ENCODE results near the gene PAGE4.
A peak's percentile ranks its signal among the peaks of the same experiment; 100 is the strongest.

Gene PAGE4, protein sequence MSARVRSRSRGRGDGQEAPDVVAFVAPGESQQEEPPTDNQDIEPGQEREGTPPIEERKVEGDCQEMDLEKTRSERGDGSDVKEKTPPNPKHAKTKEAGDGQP

DNA sequence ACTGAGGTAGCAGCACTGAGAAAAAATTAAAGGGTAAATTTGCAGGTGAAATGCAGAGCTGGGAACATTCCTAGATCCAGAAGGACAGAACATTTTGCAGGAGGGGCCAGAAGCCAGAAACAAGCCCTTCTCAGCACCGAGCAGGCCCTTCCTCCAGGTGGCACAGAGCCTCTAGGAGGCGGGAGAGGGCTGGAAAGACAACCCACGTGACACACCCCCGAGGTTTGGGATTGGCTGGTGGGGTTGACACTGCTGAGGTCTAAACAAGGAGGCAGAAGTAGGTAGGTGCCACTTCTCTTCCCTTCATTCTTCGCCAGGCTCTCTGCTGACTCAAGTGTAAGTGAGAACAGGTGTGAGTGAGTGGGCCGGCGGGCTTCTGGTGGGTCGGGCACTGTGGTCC lies at the start of gene PAGE4:
PAGE4 (plus strand) TSS at position 288 of the 400 bp plus-strand sequence. CDS start 1,126 bp downstream, outside the sequence.
- DNase-seq (ENCODE audit: low spot score): no peak

GRCh38 chrX:49784747-49785280 lies 44.3 kb upstream of the PAGE4 start:
- no peak for DNase-seq (ENCODE audit: low spot score)

GRCh38 chrX:49792376-49792775 lies 36.7 kb upstream of the PAGE4 start:
- DNase-seq (ENCODE audit: low spot score): no peak

DNA sequence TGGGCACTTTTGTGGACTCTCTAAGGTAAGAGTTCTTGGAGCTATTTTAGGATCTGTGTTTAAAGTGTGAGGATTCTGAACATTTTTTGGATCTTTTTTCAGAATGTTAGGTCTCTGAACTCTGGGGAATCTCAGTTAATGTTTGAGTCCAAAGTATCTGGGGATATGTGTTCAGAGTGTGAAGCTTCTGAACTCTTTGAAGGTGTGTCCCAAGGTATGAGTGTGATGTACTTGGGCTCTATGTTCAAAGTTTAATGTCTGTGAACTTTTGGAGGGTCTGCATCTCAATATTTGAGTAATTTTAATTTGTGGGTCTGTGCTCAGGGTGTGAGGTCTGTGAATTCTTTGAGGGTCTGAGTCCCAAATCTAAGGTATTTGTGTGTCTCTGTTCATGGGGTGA lies 35.4 kb upstream of the PAGE4 start:
- DNase-seq (ENCODE audit: low spot score): no peak

DNA sequence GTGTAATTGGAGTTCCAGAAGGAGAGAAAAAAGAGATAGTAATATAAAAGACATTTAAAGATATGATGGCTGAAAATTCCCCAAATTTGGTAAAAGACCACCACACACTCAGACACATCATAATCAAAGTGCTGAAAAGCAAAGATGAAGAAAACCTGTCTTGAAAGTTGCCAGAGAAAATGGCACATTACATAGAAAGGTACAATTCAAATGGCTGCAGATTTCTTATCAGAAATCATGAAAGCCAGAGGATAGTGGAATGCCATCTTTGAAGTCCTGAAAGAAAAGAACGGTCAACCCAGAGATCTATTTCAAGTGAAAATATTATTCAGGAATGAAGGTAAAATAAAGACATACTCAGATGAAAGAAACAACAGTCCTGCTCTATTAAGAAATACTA lies 29.3 kb upstream of the PAGE4 start:
- no peak for DNase-seq (ENCODE audit: low spot score)

GRCh38 chrX:49809891-49810632 lies 19.0 kb upstream of the PAGE4 start:
- DNase-seq (ENCODE audit: low spot score): no peak

DNA sequence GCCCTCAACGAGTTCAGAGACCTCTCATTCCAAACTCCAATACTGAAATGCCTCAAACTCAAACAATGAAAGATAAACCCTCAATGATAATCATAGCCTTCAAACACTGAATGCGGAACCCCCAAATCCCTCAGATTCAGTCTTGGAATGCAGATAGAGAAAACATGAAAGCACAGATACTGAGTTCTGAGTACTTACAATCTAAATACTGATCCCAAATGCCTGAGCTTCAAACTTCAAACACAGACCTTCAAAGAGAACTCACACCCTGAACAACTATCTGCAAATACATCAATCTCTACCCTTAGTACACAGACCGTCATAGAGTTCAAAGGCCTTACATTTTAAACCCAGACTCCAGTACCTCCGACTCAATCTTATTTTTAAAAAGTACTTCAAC lies 16.9 kb upstream of the PAGE4 start:
- no peak for DNase-seq (ENCODE audit: low spot score)

DNA sequence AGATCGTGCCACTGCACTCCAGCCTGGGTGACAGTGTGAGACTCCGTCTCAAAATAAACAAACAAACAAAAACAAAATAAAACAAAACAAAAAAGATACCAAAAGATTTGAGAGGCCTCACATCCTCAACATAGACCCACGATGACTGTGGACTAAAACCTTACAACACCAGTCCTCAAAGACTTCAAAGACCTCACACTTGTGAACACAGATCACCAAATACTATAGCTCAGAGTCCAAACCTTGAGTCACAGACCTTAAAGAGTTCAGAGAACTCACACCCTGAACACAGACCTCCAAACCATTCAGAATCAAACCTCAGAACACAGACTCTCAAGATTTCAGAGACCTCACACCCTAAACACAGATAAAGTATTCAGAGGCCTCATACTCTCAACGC lies 12.7 kb upstream of the PAGE4 start:
- no peak for DNase-seq (ENCODE audit: low spot score)

GRCh38 chrX:49838374-49838773 lies 9.3 kb downstream of the PAGE4 start:
- no peak for DNase-seq (ENCODE audit: low spot score)

DNA sequence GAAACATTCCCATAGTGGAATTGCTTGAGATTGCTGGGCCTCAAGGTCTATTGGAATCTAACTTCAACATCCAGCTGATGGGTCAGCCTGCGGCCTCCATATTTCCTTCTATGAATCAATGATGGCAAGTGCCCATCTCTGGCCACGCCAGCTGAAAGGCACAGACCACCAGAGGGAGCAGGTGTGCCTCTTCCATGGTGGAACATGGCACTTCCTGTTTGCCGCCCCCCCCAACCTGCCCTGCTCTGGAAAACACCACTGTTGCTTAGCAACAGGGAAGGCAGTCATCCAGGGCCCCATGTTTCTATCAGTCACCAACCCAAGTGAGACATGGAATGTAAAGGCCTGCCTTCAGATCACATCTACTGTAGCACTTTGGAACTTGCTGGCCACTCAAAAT lies 11.6 kb downstream of the PAGE4 start:
- DNase-seq (ENCODE audit: low spot score): peak; percentile 77

DNA sequence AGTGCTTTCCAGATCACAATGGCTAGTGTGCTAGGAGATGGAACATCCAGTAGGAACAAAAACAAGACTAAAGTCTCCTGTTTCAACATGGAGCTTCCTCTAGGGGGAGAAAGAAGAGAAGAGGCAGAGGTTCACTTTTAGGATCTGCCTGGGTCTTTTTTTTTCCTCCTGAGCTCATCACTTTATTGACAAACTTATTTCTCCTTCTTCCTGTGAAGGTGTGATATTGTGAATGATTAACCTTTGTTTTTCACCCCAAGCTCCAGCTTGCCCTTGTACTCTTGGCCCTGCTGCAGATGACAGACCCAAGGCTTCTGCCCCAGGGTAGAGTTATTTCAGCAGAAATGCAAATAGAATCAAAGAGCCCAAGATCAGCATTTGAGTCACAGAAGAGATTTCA lies 13.5 kb downstream of the PAGE4 start:
- no peak for DNase-seq (ENCODE audit: low spot score)

DNA sequence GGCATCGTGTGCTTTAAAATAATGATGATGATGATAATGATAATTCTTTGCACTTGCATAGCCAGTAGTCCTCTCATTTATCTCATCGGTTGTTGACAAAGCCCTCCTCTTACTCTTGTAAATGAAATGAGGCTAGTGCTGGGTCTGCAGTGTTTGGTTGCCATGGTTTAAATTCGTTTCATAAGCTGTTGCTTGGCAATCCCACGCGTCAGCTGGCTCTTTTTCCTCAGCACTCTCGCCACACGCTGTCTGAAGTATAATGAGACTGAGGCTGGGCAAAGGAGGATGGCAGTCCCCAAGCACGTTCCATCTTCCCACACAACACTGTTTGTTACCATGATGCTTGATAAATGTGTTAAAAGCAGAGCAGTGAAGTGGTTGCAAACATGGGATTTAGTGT lies 15.5 kb downstream of the PAGE4 start:
- no peak for DNase-seq (ENCODE audit: low spot score)

- DNase-seq (ENCODE audit: low spot score): no peak
Measured at GRCh38 chrX:49845701-49846403, 16.7 kb downstream of the PAGE4 start.

DNA sequence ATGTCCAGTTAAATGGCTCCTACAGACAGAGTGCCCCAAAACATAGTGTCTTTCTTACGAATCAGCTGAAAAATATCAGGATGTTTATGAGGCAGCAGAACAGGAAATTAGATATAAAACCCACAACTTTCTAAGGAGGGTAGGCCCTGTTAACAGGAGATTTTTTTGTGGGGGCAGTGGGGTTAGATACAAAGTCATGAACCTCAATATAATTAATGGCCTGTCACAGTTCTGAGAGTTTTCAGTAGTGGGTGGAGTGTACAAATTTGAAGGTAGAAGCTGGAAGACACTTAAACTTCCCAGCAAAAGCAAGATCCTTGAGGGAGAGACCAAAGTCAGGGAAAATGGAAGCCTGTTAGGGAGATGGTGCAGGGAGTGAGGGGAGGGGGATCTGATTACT lies 17.4 kb downstream of the PAGE4 start:
- no peak for DNase-seq (ENCODE audit: low spot score)

- DNase-seq (ENCODE audit: low spot score): no peak
Measured at GRCh38 chrX:49848275-49848674, 19.2 kb downstream of the PAGE4 start.

GRCh38 chrX:49850028-49850427 lies 20.9 kb downstream of the PAGE4 start:
- no peak for DNase-seq (ENCODE audit: low spot score)

DNA sequence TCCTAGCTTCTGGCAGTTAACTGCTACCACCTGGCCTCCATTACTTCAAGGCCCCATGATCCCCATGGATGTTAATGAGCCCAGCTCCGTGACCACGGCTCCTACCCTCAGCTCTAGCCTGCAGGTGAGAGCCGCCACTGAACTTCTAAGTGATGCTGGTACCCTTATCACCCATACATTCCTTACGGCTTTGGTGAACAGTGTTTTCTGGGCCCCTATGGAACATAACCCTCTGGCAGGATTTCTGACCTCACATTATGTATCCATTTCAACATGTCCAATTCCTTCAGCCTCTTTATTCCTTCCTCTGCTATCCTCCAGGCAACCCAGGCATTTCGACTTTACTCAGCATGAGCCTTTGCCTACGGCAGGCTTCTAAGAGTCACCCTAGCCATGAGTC lies 24.6 kb downstream of the PAGE4 start:
- no peak for DNase-seq (ENCODE audit: low spot score)

DNA sequence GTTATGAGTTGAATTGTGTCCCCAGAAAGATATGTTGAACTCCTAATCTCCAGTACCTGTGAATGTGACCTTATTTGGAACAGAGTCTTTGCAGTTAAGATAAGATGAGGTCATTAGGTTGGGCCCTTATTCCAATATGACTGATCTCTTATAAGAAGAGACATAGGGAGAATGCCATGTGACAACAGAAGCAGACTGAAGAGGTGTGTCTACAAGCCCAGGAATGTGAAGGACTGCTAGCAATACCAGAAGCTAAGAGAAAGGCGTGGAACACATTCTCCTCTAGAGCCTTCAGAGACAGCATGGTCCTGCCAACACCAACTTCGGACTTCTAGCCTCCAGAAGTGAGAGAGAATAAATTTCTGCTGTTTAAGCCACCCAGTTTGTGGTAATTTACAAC lies 27.7 kb downstream of the PAGE4 start:
- no peak for DNase-seq (ENCODE audit: low spot score)

DNA sequence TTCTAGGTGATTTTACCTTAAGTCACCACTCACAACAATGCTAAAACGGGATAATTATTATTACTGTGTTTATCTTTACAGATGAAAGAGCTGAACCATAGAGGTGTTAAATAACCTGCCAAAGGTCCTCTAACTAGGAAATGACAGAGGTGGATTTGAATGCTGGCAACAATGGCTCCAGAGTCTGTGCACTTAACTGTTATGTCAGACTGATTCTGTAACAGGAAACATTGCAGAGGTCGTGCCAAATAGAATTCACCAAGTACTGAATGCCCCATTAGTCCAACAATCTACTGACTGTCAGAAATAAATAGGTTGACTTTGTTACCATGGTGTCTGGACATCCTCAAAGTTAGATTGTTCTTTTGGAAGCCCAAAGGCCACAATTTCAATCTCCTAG lies 29.2 kb downstream of the PAGE4 start:
- no peak for DNase-seq (ENCODE audit: low spot score)

DNA sequence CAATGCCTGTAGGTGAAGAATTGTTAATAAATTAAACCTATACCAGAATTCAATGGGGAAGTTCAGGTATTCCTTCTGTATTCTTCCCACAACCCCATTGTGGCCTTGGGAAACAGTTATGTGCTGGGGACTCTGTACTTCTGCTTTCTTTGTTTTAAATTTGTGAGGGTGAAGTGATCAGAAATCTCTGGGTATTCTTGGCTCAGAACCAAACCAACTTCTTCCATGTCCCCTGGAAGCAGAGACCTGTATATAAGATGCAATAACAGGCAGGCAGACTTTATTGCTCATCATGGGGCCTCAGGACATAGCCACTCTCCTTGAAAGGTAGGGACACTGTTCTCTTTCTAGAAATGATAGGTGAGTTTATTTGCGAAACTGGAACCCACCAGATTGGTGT lies 30.4 kb downstream of the PAGE4 start:
- no peak for DNase-seq (ENCODE audit: low spot score)

- no peak for DNase-seq (ENCODE audit: low spot score)
Measured at GRCh38 chrX:49860867-49861535, 31.9 kb downstream of the PAGE4 start.

GRCh38 chrX:49862093-49862492 lies 33.0 kb downstream of the PAGE4 start:
- DNase-seq (ENCODE audit: low spot score): no peak

DNA sequence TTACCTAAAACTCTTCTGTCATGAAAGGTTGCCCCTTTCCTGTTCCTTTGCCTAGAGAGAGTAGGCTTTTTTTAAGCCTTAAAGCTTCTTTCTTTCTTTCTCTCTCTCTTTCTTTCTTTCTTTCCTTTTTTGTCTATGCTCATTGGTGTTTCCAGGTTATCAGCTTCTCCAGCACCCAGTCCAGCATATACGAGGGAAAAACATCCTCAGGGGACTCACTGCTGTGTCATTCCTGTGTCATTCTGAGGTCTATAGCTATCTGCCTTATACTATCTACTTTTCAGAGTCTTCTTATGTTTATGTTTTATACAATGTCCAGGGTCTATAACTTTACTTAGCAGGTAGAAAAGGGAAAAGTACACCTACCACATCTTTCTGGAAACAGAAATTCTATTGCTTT lies 39.6 kb downstream of the PAGE4 start:
- DNase-seq (ENCODE audit: low spot score): no peak
